GM23338 (cell line): Measurements from ENCODE around the gene LGR5. TPM values are rescaled to one million over a fixed set of nuclear protein-coding genes. Genes with fewer than 3 reads are reported as not detected.

Experiments
- ATAC-seq: fragments of 200-7000 bp; cut with Tn5 transposase; 3 replicates; pipeline ENCODE4 v1.9.1; 2020
- DNase-seq: peaks from one replicate; pipeline ENCODE4 v3.0.0-alpha.2; 2015; ENCODE audit warnings: low spot score
- H2AFZ ChIP-seq: fragments of 200-600 bp; sonication (generic); 2 replicates; pipeline ENCODE4 v1.8.0; 2016; ENCODE audit warnings: antibody characterized with exemption, mild to moderate bottlenecking, moderate library complexity
- H3F3A ChIP-seq: fragments of 200-600 bp; sonication (generic); replicated peaks from 2 replicates; pipeline ENCODE4 v1.8.0; 2017; ENCODE audit warnings: antibody characterized with exemption, mixed run types, low read depth
- H3K27ac ChIP-seq: fragments of 200-600 bp; sonication (generic); 2 replicates; pipeline ENCODE4 v1.6.1; 2016; ENCODE audit warnings: low read depth
- H3K27me3 ChIP-seq: fragments of 200-600 bp; sonication (generic); 2 replicates; pipeline ENCODE4 v1.8.0; 2016; ENCODE audit warnings: mild to moderate bottlenecking, mixed run types, moderate library complexity; ENCODE audit not compliant: insufficient read depth
- H3K36me3 ChIP-seq: fragments of 200-600 bp; sonication (generic); 2 replicates; pipeline ENCODE4 v1.8.0; 2016; ENCODE audit warnings: mild to moderate bottlenecking; ENCODE audit not compliant: insufficient read depth
- H3K4me1 ChIP-seq: fragments of 200-600 bp; sonication (generic); 2 replicates; pipeline ENCODE4 v1.8.0; 2016; ENCODE audit warnings: mild to moderate bottlenecking, moderate library complexity; ENCODE audit not compliant: insufficient read depth
- H3K4me2 ChIP-seq: fragments of 200-600 bp; sonication (generic); 2 replicates; pipeline ENCODE4 v1.7.1; 2017; ENCODE audit warnings: mixed run types
- H3K4me3 ChIP-seq: fragments of 200-600 bp; sonication (generic); 2 replicates; pipeline ENCODE4 v1.6.1; 2016; ENCODE audit warnings: mixed run types
- H3K79me2 ChIP-seq: fragments of 200-600 bp; sonication (generic); replicated peaks from 2 replicates; pipeline ENCODE4 v1.8.0; 2017; ENCODE audit warnings: mild to moderate bottlenecking; ENCODE audit not compliant: insufficient read depth
- H3K9me2 ChIP-seq: fragments of 200-600 bp; sonication (generic); 2 replicates; pipeline ENCODE4 v1.8.0; 2017; ENCODE audit not compliant: insufficient read depth
- H4K20me1 ChIP-seq: fragments of 200-600 bp; sonication (generic); replicated peaks from 2 replicates; pipeline ENCODE4 v1.8.0; 2017; ENCODE audit warnings: mild to moderate bottlenecking; ENCODE audit not compliant: insufficient read depth
- H3K27ac Mint-ChIP-seq: 2 replicates; pipeline ENCODE4 v1.8.0; 2020; ENCODE audit warnings: inconsistent platforms, mild to moderate bottlenecking, moderate library complexity, mixed read lengths
- H3K27me3 Mint-ChIP-seq: 3 replicates; pipeline ENCODE4 v1.8.0; 2022; ENCODE audit warnings: low read depth, mild to moderate bottlenecking, moderate library complexity, mixed read lengths, inconsistent platforms; ENCODE audit not compliant: insufficient read depth, poor library complexity
- H3K36me3 Mint-ChIP-seq: 3 replicates; pipeline ENCODE4 v1.8.0; 2021; ENCODE audit warnings: low read depth, mild to moderate bottlenecking, inconsistent platforms, moderate library complexity, mixed read lengths
- H3K4me1 Mint-ChIP-seq: 3 replicates; pipeline ENCODE4 v1.8.0; 2020; ENCODE audit warnings: mild to moderate bottlenecking, inconsistent platforms, mixed read lengths
- H3K4me3 Mint-ChIP-seq: 3 replicates; pipeline ENCODE4 v1.8.0; 2021; ENCODE audit warnings: moderate library complexity, mild to moderate bottlenecking, inconsistent platforms, mixed read lengths
- H3K9me3 Mint-ChIP-seq: 3 replicates; pipeline ENCODE4 v1.8.0; 2020; ENCODE audit warnings: moderate library complexity, mild to moderate bottlenecking, inconsistent platforms, mixed read lengths
- CREB1 ChIP-seq: fragments of 250-450 bp; sonication (Bioruptor Pico); IDR thresholded peaks from 2 replicates; pipeline ENCODE4 v1.5.0; 2020; ENCODE audit warnings: low read depth, mild to moderate bottlenecking, moderate library complexity
- EZH2 ChIP-seq: fragments of 200-600 bp; sonication (generic); IDR thresholded peaks from one replicate; pipeline ENCODE4 v1.8.0; 2017; ENCODE audit warnings: antibody characterized with exemption, mild to moderate bottlenecking, low read depth; ENCODE audit not compliant: unreplicated experiment
- EZH2phosphoT487 ChIP-seq: fragments of 200-600 bp; sonication (generic); IDR thresholded peaks from one replicate; pipeline ENCODE4 v1.8.1; 2018; ENCODE audit warnings: antibody characterized with exemption; ENCODE audit not compliant: unreplicated experiment
- JUNB ChIP-seq: IDR thresholded peaks from one replicate; pipeline ENCODE4 v1.6.1; 2016; ENCODE audit warnings: antibody characterized with exemption; ENCODE audit not compliant: unreplicated experiment
- NANOG ChIP-seq: IDR thresholded peaks from 2 replicates; pipeline ENCODE4 v1.6.1; 2016; ENCODE audit warnings: antibody characterized with exemption, borderline replicate concordance
- POLR2AphosphoS5 ChIP-seq: IDR thresholded peaks from 2 replicates; pipeline ENCODE4 v1.6.1; 2016; ENCODE audit warnings: antibody characterized with exemption, low read depth
- STAT1 ChIP-seq: IDR thresholded peaks from one replicate; pipeline ENCODE4 v1.6.1; 2016; ENCODE audit warnings: antibody characterized with exemption; ENCODE audit not compliant: unreplicated experiment
- ZNF114 ChIP-seq: fragments of 250-450 bp; sonication (Bioruptor Pico); IDR thresholded peaks from 2 replicates; pipeline ENCODE4 v1.5.0; 2020; ENCODE audit warnings: mild to moderate bottlenecking, moderate library complexity
- ZNF331 ChIP-seq: fragments of 250-450 bp; sonication (Bioruptor Pico); IDR thresholded peaks from 2 replicates; pipeline ENCODE4 v1.5.0; 2020; ENCODE audit warnings: low read depth, mild to moderate bottlenecking, moderate library complexity
- polyA plus RNA-seq: library from polyadenylated mRNA; unstranded; fragments of >200 nt; fragmentation: Nextera tagmentation; extraction: Ambion mirVana; gene quantifications from 2 replicates; pipeline ENCODE4 v1.2.1, GENCODE V29; 2016
- total RNA-seq: library from RNA; depleted of rRNA; stranded (reverse); fragments of >200 nt; shearing (Covaris generic); gene quantifications from 2 replicates; pipeline ENCODE4 v1.2.3, GENCODE V29; 2014
- TF ChIP-seq, protein P1 (sequence below): IDR thresholded peaks from one replicate; pipeline ENCODE4 v1.6.1; 2018; ENCODE audit warnings: antibody characterized with exemption; ENCODE audit not compliant: unreplicated experiment
- TF ChIP-seq, protein P2 (sequence below): fragments of 250-450 bp; sonication (Bioruptor Pico); IDR thresholded peaks from 2 replicates; pipeline ENCODE4 v1.5.0; 2020; ENCODE audit warnings: mild to moderate bottlenecking, moderate library complexity
- TF ChIP-seq, protein P3 (sequence below): IDR thresholded peaks from 2 replicates; pipeline ENCODE4 v1.6.1; 2016; ENCODE audit warnings: antibody characterized with exemption
- TF ChIP-seq, protein P4 (sequence below), 2 experiments: fragments of 200-600 bp in 1 of 2; sonication (generic) in 1 of 2; conservative IDR thresholded peaks; 2 replicates each; pipeline versions ENCODE4 v1.5.1 to v1.6.1; 2016 to 2017; ENCODE audit warnings: antibody characterized with exemption in 2 of 2, low read depth in 2 of 2, mild to moderate bottlenecking in 2 of 2, moderate library complexity in 1 of 2

The LGR5 gene
- total and polyA plus RNA-seq, 2 experiments from 2014 or later, result 0.17 to 0.26 TPM

DNA sequence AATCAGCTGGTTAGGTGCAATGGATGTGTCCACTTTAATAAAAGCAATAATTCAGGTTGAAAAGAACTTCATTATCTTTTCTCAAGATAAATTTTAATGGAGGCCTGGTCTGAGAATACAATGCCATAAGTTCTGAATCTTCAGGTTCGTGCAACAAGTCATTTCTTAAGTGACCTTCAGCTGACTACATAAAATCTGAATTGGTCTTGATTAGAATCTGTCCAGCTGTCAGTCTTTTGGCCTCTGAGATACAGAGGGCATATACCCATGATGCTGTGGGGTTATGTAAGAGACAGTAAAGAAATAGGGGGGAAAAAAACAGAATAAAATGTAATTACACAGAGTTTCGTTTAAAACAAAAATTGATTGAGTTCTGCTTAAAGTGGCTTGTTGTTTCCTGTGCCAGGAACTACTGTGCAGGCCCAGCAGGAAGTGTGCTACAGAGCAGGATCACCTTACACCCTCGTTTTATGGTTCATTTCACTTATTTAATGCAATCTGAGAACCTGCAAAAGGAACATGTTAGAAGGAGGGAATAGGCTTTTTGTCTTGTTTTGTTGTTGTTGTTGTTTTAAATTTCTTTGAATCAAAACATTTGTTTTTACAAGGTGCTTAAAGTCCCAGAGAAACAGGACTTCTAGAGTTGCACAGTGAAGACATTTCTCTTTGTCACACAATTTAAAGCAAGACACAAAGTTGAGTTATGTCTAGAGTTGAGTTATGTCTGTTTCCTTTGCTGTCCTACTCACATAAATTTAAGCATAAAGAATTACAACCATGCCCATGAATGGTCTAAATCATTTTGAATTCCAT lies 64.2 kb downstream of the LGR5 start:
- ATAC-seq, result no peak
- H2AFZ ChIP-seq, result no peak overlapping the region
- no peak overlapping the region for H3K27ac ChIP-seq
- no peaks in the 10 kb centered on the region for H3K9me3 Mint-ChIP-seq
- H3K4me1 Mint-ChIP-seq, result peaks cover 6% of the 10 kb centered on the region; the same call in 2 of the 3 replicates
- no peaks in the 10 kb centered on the region for H3F3A ChIP-seq
- no peaks in the 10 kb centered on the region for H4K20me1 ChIP-seq
- H3K27ac Mint-ChIP-seq, result no peak overlapping the region
- no peak overlapping the region for H3K4me3 Mint-ChIP-seq
- no peak overlapping the region for H3K4me2 ChIP-seq
- TF ChIP-seq, protein P1, sequence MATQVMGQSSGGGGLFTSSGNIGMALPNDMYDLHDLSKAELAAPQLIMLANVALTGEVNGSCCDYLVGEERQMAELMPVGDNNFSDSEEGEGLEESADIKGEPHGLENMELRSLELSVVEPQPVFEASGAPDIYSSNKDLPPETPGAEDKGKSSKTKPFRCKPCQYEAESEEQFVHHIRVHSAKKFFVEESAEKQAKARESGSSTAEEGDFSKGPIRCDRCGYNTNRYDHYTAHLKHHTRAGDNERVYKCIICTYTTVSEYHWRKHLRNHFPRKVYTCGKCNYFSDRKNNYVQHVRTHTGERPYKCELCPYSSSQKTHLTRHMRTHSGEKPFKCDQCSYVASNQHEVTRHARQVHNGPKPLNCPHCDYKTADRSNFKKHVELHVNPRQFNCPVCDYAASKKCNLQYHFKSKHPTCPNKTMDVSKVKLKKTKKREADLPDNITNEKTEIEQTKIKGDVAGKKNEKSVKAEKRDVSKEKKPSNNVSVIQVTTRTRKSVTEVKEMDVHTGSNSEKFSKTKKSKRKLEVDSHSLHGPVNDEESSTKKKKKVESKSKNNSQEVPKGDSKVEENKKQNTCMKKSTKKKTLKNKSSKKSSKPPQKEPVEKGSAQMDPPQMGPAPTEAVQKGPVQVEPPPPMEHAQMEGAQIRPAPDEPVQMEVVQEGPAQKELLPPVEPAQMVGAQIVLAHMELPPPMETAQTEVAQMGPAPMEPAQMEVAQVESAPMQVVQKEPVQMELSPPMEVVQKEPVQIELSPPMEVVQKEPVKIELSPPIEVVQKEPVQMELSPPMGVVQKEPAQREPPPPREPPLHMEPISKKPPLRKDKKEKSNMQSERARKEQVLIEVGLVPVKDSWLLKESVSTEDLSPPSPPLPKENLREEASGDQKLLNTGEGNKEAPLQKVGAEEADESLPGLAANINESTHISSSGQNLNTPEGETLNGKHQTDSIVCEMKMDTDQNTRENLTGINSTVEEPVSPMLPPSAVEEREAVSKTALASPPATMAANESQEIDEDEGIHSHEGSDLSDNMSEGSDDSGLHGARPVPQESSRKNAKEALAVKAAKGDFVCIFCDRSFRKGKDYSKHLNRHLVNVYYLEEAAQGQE, result no peak
- no peak for TF ChIP-seq STAT1
- TF ChIP-seq, protein P2, sequence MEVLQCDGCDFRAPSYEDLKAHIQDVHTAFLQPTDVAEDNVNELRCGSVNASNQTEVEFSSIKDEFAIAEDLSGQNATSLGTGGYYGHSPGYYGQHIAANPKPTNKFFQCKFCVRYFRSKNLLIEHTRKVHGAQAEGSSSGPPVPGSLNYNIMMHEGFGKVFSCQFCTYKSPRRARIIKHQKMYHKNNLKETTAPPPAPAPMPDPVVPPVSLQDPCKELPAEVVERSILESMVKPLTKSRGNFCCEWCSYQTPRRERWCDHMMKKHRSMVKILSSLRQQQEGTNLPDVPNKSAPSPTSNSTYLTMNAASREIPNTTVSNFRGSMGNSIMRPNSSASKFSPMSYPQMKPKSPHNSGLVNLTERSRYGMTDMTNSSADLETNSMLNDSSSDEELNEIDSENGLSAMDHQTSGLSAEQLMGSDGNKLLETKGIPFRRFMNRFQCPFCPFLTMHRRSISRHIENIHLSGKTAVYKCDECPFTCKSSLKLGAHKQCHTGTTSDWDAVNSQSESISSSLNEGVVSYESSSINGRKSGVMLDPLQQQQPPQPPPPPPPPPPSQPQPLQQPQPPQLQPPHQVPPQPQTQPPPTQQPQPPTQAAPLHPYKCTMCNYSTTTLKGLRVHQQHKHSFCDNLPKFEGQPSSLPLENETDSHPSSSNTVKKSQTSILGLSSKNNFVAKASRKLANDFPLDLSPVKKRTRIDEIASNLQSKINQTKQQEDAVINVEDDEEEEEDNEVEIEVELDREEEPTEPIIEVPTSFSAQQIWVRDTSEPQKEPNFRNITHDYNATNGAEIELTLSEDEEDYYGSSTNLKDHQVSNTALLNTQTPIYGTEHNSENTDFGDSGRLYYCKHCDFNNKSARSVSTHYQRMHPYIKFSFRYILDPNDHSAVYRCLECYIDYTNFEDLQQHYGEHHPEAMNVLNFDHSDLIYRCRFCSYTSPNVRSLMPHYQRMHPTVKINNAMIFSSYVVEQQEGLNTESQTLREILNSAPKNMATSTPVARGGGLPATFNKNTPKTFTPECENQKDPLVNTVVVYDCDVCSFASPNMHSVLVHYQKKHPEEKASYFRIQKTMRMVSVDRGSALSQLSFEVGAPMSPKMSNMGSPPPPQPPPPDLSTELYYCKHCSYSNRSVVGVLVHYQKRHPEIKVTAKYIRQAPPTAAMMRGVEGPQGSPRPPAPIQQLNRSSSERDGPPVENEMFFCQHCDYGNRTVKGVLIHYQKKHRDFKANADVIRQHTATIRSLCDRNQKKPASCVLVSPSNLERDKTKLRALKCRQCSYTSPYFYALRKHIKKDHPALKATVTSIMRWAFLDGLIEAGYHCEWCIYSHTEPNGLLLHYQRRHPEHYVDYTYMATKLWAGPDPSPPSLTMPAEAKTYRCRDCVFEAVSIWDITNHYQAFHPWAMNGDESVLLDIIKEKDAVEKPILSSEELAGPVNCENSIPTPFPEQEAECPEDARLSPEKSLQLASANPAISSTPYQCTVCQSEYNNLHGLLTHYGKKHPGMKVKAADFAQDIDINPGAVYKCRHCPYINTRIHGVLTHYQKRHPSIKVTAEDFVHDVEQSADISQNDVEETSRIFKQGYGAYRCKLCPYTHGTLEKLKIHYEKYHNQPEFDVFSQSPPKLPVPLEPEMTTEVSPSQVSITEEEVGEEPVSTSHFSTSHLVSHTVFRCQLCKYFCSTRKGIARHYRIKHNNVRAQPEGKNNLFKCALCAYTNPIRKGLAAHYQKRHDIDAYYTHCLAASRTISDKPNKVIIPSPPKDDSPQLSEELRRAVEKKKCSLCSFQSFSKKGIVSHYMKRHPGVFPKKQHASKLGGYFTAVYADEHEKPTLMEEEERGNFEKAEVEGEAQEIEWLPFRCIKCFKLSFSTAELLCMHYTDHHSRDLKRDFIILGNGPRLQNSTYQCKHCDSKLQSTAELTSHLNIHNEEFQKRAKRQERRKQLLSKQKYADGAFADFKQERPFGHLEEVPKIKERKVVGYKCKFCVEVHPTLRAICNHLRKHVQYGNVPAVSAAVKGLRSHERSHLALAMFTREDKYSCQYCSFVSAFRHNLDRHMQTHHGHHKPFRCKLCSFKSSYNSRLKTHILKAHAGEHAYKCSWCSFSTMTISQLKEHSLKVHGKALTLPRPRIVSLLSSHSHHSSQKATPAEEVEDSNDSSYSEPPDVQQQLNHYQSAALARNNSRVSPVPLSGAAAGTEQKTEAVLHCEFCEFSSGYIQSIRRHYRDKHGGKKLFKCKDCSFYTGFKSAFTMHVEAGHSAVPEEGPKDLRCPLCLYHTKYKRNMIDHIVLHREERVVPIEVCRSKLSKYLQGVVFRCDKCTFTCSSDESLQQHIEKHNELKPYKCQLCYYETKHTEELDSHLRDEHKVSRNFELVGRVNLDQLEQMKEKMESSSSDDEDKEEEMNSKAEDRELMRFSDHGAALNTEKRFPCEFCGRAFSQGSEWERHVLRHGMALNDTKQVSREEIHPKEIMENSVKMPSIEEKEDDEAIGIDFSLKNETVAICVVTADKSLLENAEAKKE (CRISPR knock-in tag), result no peak
- TF ChIP-seq JUNB, result no peak
- TF ChIP-seq, protein P3, sequence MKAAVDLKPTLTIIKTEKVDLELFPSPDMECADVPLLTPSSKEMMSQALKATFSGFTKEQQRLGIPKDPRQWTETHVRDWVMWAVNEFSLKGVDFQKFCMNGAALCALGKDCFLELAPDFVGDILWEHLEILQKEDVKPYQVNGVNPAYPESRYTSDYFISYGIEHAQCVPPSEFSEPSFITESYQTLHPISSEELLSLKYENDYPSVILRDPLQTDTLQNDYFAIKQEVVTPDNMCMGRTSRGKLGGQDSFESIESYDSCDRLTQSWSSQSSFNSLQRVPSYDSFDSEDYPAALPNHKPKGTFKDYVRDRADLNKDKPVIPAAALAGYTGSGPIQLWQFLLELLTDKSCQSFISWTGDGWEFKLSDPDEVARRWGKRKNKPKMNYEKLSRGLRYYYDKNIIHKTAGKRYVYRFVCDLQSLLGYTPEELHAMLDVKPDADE, result no peak
- TF ChIP-seq, protein P4, sequence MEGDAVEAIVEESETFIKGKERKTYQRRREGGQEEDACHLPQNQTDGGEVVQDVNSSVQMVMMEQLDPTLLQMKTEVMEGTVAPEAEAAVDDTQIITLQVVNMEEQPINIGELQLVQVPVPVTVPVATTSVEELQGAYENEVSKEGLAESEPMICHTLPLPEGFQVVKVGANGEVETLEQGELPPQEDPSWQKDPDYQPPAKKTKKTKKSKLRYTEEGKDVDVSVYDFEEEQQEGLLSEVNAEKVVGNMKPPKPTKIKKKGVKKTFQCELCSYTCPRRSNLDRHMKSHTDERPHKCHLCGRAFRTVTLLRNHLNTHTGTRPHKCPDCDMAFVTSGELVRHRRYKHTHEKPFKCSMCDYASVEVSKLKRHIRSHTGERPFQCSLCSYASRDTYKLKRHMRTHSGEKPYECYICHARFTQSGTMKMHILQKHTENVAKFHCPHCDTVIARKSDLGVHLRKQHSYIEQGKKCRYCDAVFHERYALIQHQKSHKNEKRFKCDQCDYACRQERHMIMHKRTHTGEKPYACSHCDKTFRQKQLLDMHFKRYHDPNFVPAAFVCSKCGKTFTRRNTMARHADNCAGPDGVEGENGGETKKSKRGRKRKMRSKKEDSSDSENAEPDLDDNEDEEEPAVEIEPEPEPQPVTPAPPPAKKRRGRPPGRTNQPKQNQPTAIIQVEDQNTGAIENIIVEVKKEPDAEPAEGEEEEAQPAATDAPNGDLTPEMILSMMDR (conservative IDR thresholded peaks at IDR 0.05; ENCODE audit: low read depth in 2 of 2), result no peak
- no peak for TF ChIP-seq ZNF114 (CRISPR knock-in tag)
- no peak for TF ChIP-seq ZNF331 (CRISPR knock-in tag)
- TF ChIP-seq POLR2AphosphoS5, result no peak
- TF ChIP-seq NANOG, result no peak
- TF ChIP-seq EZH2phosphoT487, result no peak
- TF ChIP-seq EZH2, result no peak
- no peak for TF ChIP-seq CREB1 (CRISPR knock-in tag)
- no peak for DNase-seq
- no peaks in the 10 kb centered on the region for H3K4me1 ChIP-seq
- H3K79me2 ChIP-seq, result no peaks in the 10 kb centered on the region
- H3K27me3 ChIP-seq, result no peaks in the 10 kb centered on the region
- peaks cover 2% of the 10 kb centered on the region for H3K27me3 Mint-ChIP-seq
- H3K36me3 Mint-ChIP-seq, result no peaks in the 10 kb centered on the region
- H3K36me3 ChIP-seq, result no peaks in the 10 kb centered on the region
- no peak overlapping the region for H3K4me3 ChIP-seq
- H3K9me2 ChIP-seq, result peaks cover 2% of the 10 kb centered on the region; the same call in 1 of the 2 replicates
